Progenitor cell of endocrine pancreas (in vitro differentiated cells): ENCODE measurements around the gene GNGT2. TPM values are rescaled to one million over a fixed set of nuclear protein-coding genes. Genes with fewer than 3 reads are reported as not detected.

ENCODE experiments used
- DNase-seq: peaks from one replicate; pipeline ENCODE4 v3.0.0; 2021; ENCODE audit warnings: low spot score; ENCODE audit not compliant: unreplicated experiment
- H3K27ac Mint-ChIP-seq: 2 replicates; pipeline ENCODE4 v1.8.0; 2021; ENCODE audit warnings: mild to moderate bottlenecking, moderate library complexity, mixed read lengths
- H3K27me3 Mint-ChIP-seq: 2 replicates; pipeline ENCODE4 v1.8.0; 2021; ENCODE audit warnings: mixed read lengths
- H3K36me3 Mint-ChIP-seq: 2 replicates; pipeline ENCODE4 v1.8.0; 2022; ENCODE audit warnings: mixed read lengths; ENCODE audit not compliant: insufficient read depth
- H3K4me1 Mint-ChIP-seq: 2 replicates; pipeline ENCODE4 v1.8.0; 2021; ENCODE audit warnings: low read depth, mixed read lengths
- H3K4me3 Mint-ChIP-seq: 2 replicates; pipeline ENCODE4 v1.8.0; 2021; ENCODE audit warnings: low read depth, mild to moderate bottlenecking, moderate library complexity, mixed read lengths
- H3K9me3 Mint-ChIP-seq: 2 replicates; pipeline ENCODE4 v1.8.0; 2021; ENCODE audit warnings: low read depth, mixed read lengths
- total RNA-seq: library from RNA; stranded (reverse); gene quantifications from 2 replicates; pipeline ENCODE4 v1.2.1, GENCODE V29; 2021
- TF ChIP-seq, protein P1 (sequence below): fragments of 200-600 bp; sonication (generic); IDR thresholded peaks from one replicate; pipeline ENCODE4 v1.5.0; 2021; ENCODE audit warnings: antibody characterized with exemption, mild to moderate bottlenecking; ENCODE audit not compliant: unreplicated experiment

GNGT2 gene
- total RNA-seq, 1 donor from 2014 or later = not detected

DNA sequence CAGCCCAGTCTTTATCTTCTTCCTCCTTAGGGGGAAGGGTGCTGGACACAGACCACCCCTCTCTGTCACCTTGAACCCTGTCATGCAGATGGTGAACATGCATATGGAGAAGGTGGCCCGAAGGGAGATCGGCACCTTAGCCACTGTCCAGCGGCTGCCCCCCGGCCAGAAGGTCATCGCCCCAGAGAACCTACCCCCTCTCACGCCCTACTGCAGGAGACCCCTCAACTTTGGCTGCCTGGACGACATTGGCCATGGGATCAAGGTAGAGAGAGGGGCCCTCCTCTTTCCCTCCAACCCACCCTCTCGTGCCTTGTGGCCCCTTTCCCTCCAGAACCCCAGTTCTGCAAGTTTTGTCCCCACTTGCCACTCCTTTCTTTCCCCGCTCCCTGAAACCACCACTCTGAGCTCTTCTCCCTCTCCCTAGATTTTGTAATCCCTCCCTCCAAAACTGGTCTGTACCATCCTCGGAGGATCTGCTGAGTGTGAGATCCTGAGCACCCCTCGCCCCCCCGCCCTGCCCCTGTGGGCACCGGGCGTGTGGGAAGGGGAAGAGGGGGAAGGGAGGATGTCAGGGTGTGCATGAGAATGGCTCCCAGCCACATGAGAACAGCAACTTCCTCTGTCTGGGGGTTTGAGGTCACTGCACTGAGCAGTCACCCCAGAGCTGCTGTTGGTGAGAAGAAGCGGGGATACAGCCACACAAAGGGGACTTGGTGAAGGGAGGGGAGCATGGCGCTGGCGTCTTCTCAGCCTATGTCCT is 7.5 kb upstream of the GNGT2 start:
- TF ChIP-seq, protein P1, sequence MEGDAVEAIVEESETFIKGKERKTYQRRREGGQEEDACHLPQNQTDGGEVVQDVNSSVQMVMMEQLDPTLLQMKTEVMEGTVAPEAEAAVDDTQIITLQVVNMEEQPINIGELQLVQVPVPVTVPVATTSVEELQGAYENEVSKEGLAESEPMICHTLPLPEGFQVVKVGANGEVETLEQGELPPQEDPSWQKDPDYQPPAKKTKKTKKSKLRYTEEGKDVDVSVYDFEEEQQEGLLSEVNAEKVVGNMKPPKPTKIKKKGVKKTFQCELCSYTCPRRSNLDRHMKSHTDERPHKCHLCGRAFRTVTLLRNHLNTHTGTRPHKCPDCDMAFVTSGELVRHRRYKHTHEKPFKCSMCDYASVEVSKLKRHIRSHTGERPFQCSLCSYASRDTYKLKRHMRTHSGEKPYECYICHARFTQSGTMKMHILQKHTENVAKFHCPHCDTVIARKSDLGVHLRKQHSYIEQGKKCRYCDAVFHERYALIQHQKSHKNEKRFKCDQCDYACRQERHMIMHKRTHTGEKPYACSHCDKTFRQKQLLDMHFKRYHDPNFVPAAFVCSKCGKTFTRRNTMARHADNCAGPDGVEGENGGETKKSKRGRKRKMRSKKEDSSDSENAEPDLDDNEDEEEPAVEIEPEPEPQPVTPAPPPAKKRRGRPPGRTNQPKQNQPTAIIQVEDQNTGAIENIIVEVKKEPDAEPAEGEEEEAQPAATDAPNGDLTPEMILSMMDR = no peak
- no peaks in the 10 kb centered on the region for H3K4me1 Mint-ChIP-seq
- no peak for DNase-seq
- no peaks in the 10 kb centered on the region for H3K36me3 Mint-ChIP-seq
- H3K9me3 Mint-ChIP-seq = no peaks in the 10 kb centered on the region
- peaks cover 38% of the 10 kb centered on the region for H3K27me3 Mint-ChIP-seq
- no peak overlapping the region for H3K4me3 Mint-ChIP-seq
- no peak overlapping the region for H3K27ac Mint-ChIP-seq

DNA sequence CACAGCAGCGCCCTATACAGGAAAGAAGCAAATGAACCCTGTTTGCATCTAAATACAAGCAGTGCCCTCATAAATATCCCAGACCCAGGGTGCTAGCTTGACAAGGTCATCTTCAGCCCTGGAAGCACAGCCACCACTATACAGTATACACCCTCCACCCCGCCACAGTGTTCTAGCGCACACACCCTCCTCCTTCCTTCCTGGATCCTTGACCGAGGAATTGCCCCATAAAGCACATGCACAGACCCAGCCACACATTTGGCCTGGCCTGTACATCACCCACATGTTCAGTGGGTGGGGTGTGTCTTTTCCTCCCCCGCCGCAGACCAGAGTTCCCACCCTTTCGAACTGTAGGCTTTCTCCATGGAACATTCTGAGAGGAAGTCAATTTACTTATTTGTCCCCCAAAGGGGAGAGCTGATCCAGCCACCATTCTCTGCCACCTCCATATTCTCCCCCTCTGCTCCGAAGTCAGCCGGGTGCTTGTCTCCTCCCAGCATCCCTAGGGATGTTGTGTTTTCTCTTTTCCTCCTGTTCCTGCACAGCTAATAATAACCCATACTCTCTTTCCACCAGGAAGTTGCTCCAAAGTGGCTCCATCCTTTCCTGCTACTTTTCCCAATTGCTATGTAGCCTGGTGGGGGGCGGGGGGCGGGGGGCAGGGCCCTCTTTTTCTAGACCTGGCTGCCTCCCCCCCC is 6.7 kb upstream of the GNGT2 start:
- Mint-ChIP-seq H3K9me3 (no peaks in the 10 kb centered on the region), H3K27ac (no peak overlapping the region), H3K36me3 (no peaks in the 10 kb centered on the region), H3K4me1 (no peaks in the 10 kb centered on the region), H3K27me3 (peaks cover 33% of the 10 kb centered on the region), H3K4me3 (no peak overlapping the region)
- TF ChIP-seq, protein P1 = no peak
- no peak for DNase-seq

DNA sequence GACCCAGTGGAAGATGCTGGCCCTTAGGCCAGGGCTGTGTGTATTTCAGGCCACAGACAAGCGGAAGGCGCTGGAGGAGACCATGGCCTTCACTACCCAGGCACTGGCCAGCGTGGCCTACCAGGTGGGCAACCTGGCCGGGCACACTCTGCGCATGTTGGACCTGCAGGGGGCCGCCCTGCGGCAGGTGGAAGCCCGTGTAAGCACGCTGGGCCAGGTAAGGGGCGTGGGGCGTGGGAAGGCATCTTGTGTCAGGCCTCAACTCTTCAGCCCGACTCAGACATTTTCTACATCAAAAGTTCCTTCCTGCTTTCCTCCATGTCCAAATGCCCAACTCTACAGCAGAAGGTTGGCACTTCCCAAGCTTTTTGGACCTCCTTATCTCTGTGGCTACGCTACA is 6.1 kb upstream of the GNGT2 start:
- Mint-ChIP-seq H3K27me3 (peaks cover 27% of the 10 kb centered on the region), H3K4me1 (no peaks in the 10 kb centered on the region), H3K27ac (no peak overlapping the region), H3K4me3 (no peak overlapping the region), H3K36me3 (no peaks in the 10 kb centered on the region), H3K9me3 (no peaks in the 10 kb centered on the region)
- DNase-seq = no peak
- TF ChIP-seq, protein P1 = no peak

DNA sequence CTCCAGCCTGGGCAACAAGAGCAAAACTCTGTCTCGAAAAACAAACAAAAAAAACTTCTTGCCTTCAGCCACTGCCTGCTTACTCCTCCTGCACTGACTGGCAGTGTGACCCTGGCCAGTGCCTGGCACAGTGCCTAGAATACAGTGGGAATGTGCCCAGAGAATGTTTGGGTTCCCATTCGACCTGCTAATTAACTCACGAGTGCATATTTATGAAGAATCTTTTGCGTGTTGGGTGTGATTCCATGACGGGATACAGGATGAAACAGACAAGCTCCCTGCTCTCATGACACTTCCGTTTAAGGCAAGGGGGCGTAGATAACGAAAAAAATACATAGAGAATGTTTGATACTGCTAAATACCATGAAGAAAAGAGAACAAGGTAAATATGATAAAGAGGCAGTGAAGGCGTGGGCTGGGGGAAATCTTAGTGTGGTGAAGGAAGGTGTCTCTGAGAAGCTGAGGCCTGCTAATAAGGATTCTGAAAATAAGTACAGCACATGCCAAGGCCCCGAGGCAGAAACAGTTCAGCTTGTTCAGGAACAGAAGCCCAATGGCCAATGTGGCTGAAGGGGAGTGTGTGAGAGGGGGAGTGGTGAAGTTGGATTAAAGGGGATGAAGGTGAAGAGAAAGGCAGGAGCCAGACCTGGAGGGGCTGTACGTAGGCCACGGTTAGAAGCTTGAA is 4.4 kb upstream of the GNGT2 start:
- no peaks in the 10 kb centered on the region for H3K36me3 Mint-ChIP-seq
- H3K4me3 Mint-ChIP-seq = no peak overlapping the region
- H3K4me1 Mint-ChIP-seq = no peaks in the 10 kb centered on the region
- peaks cover 33% of the 10 kb centered on the region for H3K27me3 Mint-ChIP-seq
- TF ChIP-seq, protein P1 = no peak
- no peak overlapping the region for H3K27ac Mint-ChIP-seq
- H3K9me3 Mint-ChIP-seq = no peaks in the 10 kb centered on the region
- no peak for DNase-seq

DNA sequence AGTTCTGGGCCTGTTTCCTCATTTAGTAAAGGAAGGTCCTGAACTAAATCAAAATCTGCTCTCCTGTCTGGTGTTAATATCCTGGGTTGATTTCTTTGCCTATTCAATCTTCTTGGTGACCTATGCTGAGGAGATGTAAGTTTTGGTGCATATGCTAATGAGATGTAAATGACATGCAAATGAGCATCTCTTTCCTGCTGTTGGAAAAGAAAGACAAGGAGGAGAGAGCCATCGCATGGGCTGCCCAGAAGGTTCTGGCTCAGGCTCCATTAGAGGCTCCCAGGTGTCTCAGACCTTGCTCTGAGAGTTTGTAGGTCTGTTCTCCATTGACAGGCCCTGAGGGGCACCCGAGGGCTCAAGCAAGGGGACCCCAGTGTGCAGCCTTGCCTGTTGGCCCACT is 3.5 kb upstream of the GNGT2 start:
- TF ChIP-seq, protein P1 = no peak
- Mint-ChIP-seq H3K4me3 (no peak overlapping the region), H3K36me3 (no peaks in the 10 kb centered on the region), H3K27ac (no peak overlapping the region), H3K27me3 (peaks cover 38% of the 10 kb centered on the region), H3K9me3 (no peaks in the 10 kb centered on the region), H3K4me1 (no peaks in the 10 kb centered on the region)
- no peak for DNase-seq
